HFF-Myc (cell line): ENCODE measurements around the gene POC5.

Experiments
- DNase-seq: peaks from one replicate; pipeline ENCODE4 v3.0.0-alpha.2; 2011; ENCODE audit warnings: low read depth; ENCODE audit errors: extremely low read depth
- H3K4me3 ChIP-seq: replicated peaks from 2 replicates; pipeline ENCODE4 v1.5.1; 2011; ENCODE audit warnings: low read depth, mild to moderate bottlenecking, control low read depth, low read length
- TF ChIP-seq, protein P1 (sequence below): IDR thresholded peaks from 2 replicates; pipeline ENCODE4 v1.5.1; 2012; ENCODE audit warnings: mild to moderate bottlenecking, low read depth, low read length, control low read depth; ENCODE audit errors: missing control alignments

The POC5 gene, protein sequence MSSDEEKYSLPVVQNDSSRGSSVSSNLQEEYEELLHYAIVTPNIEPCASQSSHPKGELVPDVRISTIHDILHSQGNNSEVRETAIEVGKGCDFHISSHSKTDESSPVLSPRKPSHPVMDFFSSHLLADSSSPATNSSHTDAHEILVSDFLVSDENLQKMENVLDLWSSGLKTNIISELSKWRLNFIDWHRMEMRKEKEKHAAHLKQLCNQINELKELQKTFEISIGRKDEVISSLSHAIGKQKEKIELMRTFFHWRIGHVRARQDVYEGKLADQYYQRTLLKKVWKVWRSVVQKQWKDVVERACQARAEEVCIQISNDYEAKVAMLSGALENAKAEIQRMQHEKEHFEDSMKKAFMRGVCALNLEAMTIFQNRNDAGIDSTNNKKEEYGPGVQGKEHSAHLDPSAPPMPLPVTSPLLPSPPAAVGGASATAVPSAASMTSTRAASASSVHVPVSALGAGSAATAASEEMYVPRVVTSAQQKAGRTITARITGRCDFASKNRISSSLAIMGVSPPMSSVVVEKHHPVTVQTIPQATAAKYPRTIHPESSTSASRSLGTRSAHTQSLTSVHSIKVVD

DNA sequence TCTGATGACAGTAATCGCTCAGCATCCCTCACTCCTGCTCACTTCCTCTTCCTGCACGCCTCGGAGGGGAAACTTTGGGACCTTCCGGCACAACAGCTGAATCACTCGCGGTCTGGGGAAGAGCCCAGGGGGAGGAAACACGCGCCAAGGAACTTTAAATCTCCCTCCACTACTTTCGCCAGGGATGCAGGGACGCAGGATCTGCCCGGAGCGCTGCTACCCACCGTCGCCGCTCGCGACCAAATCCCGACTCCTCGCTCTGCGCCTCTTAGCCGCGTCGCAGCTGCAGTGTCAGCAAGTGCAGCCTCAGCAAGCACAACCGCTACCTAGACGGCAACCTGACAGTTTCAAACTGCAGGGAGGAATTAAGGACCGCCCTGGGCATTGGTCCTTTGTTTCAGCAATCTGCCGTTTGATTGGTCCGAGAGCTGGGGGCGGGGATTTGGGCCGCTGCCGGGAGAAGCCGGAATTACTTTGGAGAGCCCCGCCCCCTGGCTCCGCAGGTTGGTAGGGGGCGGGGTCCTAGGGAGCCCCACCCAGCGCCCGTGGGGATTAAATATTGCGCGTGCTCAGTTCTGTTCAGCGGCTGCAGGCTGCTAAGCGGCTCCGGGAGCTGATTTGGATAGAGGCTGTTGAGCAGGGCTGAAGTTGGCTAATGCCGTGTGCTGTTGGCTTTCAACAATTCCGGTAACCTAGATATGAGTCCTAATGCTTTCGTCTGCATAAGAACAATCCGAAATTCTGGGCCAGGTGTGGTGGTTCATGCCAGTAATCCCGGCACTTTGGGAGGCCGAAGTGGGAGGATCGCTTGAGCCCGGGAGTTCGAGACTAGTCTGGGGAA lies at the start of gene POC5:
TSS of gene POC5 (minus strand) at position 356 of the 841 bp plus-strand sequence. CDS start 4,500 bp downstream, outside the sequence.
- TF ChIP-seq, protein P1, sequence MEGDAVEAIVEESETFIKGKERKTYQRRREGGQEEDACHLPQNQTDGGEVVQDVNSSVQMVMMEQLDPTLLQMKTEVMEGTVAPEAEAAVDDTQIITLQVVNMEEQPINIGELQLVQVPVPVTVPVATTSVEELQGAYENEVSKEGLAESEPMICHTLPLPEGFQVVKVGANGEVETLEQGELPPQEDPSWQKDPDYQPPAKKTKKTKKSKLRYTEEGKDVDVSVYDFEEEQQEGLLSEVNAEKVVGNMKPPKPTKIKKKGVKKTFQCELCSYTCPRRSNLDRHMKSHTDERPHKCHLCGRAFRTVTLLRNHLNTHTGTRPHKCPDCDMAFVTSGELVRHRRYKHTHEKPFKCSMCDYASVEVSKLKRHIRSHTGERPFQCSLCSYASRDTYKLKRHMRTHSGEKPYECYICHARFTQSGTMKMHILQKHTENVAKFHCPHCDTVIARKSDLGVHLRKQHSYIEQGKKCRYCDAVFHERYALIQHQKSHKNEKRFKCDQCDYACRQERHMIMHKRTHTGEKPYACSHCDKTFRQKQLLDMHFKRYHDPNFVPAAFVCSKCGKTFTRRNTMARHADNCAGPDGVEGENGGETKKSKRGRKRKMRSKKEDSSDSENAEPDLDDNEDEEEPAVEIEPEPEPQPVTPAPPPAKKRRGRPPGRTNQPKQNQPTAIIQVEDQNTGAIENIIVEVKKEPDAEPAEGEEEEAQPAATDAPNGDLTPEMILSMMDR: no peak
- peak; percentile 87 for DNase-seq
- H3K4me3 ChIP-seq: peak within 1 kb of the TSS; percentile 77

DNA sequence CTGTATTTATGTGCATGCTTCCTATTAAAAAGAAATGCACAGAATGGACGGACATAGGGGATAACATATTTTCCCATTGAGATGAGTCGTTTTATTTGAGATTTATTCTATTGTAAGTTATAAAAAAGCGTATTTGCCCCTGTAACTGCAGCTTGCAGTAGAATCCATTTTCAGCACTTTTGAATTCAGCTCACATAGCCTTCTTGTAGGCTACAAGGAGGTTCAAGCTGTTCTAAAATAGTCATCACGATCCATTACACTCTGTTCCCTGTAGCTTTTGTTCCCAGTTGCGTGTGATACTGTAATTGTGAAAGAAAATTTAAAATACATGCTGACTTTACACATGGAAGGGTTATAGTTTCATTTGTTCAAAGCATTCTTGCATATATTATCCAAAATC lies 40.9 kb upstream of the POC5 start:
- TF ChIP-seq, protein P1: no peak
- H3K4me3 ChIP-seq: no peak overlapping the region
- no peak for DNase-seq

GRCh38 chr5:75756981-75757380 lies 39.7 kb upstream of the POC5 start:
- TF ChIP-seq, protein P1: no peak
- H3K4me3 ChIP-seq: no peak overlapping the region
- DNase-seq: no peak

- H3K4me3 ChIP-seq: no peak overlapping the region
- TF ChIP-seq, protein P1: no peak
- no peak for DNase-seq
Observed at GRCh38 chr5:75756211-75756610, 39.0 kb upstream of the POC5 start.

- TF ChIP-seq, protein P1: no peak
- DNase-seq: no peak
- H3K4me3 ChIP-seq: no peak overlapping the region
Observed at GRCh38 chr5:75753182-75753581, 35.9 kb upstream of the POC5 start.

GRCh38 chr5:75744355-75744754 lies 27.1 kb upstream of the POC5 start:
- TF ChIP-seq, protein P1: no peak
- H3K4me3 ChIP-seq: no peak overlapping the region
- DNase-seq: no peak
